H1 (cell line): ENCODE data around the gene CC2D1A. TPM values are rescaled to one million over a fixed set of nuclear protein-coding genes. Genes with fewer than 3 reads are reported as not detected.

Experiments
- EGR1 ChIP-seq: IDR thresholded peaks from 2 replicates; pipeline ENCODE4 v1.6.1; 2011; ENCODE audit warnings: low read depth, low read length, borderline replicate concordance
- polyA plus RNA-seq, 7 experiments: library from polyadenylated mRNA; depleted of rRNA in 3 of 7; stranded (reverse) in 5 of 7; unstranded in 2 of 7; fragments of >200 nt in 5 of 7; fragments of 200-250 nt in 2 of 7; gene quantifications; 1 replicate in 5 of 7; 2 replicates in 1 of 7; 4 replicates in 1 of 7; pipeline versions ENCODE4 v1.2.1 to v1.2.3, GENCODE V29; 2011 to 2013; ENCODE audit warnings: missing spikeins in 2 of 7, mixed read lengths in 2 of 7
- total RNA-seq: library from RNA; stranded (reverse); fragmentation: NEBNext Ultra II Directional; extraction: Animal tissue kit (Norgen Biotek cat#: 25700); gene quantifications from 2 replicates; pipeline ENCODE4 v1.2.1, GENCODE V29; 2021

Gene CC2D1A
- total and polyA plus RNA-seq, 2 of the 8 experiments (the other 6 are each of a cell fraction or from before 2014, with no cell fraction given), result 12.5 to 33.0 TPM

- TF ChIP-seq EGR1, result no peak
Observed at GRCh38 chr19:13963603-13964105, 57.7 kb downstream of the CC2D1A start (continued).
